ENCODE results near the gene MAP4K3. TPM values are rescaled to one million over a fixed set of nuclear protein-coding genes. Genes with fewer than 3 reads are reported as not detected.
"Not testable (repeated sequence)": the region's sequence is repeated elsewhere in the genome, so short reads cannot be mapped to it uniquely, and the experiment has no call there.

Gene MAP4K3
- total RNA-seq, 2 experiments from 2014 or later: 8.3 to 9.5 TPM

GRCh38 chr2:39326644-39327043 is 110.4 kb downstream of the MAP4K3 start:
- ChIA-PET CTCF (no interaction called here), POLR2A (no interaction called here)

- POLR2A ChIA-PET: no interaction called here
- CTCF ChIA-PET: no interaction called here
Measured at GRCh38 chr2:39325966-39326365, 111.1 kb downstream of the MAP4K3 start.

GRCh38 chr2:39321056-39322035 is 115.7 kb downstream of the MAP4K3 start:
- POLR2A ChIA-PET: not testable (repeated sequence)
- CTCF ChIA-PET: interaction anchor here (0.6 kb wide), 1 partner anchor 44 kb away, joined by 5 read pairs; no protein-coding TSS in a partner anchor

GRCh38 chr2:39320162-39320561 is 116.9 kb downstream of the MAP4K3 start:
- ChIA-PET POLR2A (no interaction called here), CTCF (no interaction called here)

GRCh38 chr2:39313575-39313974 is 123.5 kb downstream of the MAP4K3 start:
- POLR2A ChIA-PET: no interaction called here
- CTCF ChIA-PET: no interaction called here

- ChIA-PET CTCF (no interaction called here), POLR2A (no interaction called here)
Measured at GRCh38 chr2:39311469-39311868, 125.6 kb downstream of the MAP4K3 start.

GRCh38 chr2:39308778-39309177 is 128.3 kb downstream of the MAP4K3 start:
- ChIA-PET POLR2A (no interaction called here), CTCF (no interaction called here)

- CTCF ChIA-PET: no interaction called here
Measured at GRCh38 chr2:39306626-39307025, 130.5 kb downstream of the MAP4K3 start.

GRCh38 chr2:39304729-39305128 is 132.4 kb downstream of the MAP4K3 start:
- CTCF ChIA-PET: no interaction called here
- POLR2A ChIA-PET: no interaction called here

More at GRCh38 chr2:39306626-39307025, 130.5 kb downstream of the MAP4K3 start:
- POLR2A ChIA-PET: no interaction called here

- ChIA-PET CTCF (no interaction called here), POLR2A (no interaction called here)
Measured at GRCh38 chr2:39304200-39304599, 132.9 kb downstream of the MAP4K3 start.

- ChIA-PET POLR2A (no interaction called here), CTCF (no interaction called here)
Measured at GRCh38 chr2:39301352-39301751, 135.7 kb downstream of the MAP4K3 start.

- CTCF ChIA-PET: no interaction called here
- POLR2A ChIA-PET: no interaction called here
Measured at GRCh38 chr2:39300044-39300978, 136.8 kb downstream of the MAP4K3 start.

GRCh38 chr2:39290433-39290832 is 146.7 kb downstream of the MAP4K3 start:
- POLR2A ChIA-PET: no interaction called here
- CTCF ChIA-PET: interaction anchor here (0.6 kb wide), 1 partner anchor 184 kb away, joined by 3 read pairs; no protein-coding TSS in a partner anchor

- POLR2A ChIA-PET: no interaction called here
- CTCF ChIA-PET: no interaction called here
Measured at GRCh38 chr2:39289609-39290008, 147.5 kb downstream of the MAP4K3 start.

GRCh38 chr2:39283561-39283960 is 153.5 kb downstream of the MAP4K3 start:
- CTCF ChIA-PET: no interaction called here

GRCh38 chr2:39281391-39281790 is 155.7 kb downstream of the MAP4K3 start:
- ChIA-PET POLR2A (no interaction called here), CTCF (no interaction called here)

More at GRCh38 chr2:39283561-39283960, 153.5 kb downstream of the MAP4K3 start:
- POLR2A ChIA-PET: no interaction called here

GRCh38 chr2:39275016-39275415 is 162.1 kb downstream of the MAP4K3 start:
- CTCF ChIA-PET: no interaction called here
- POLR2A ChIA-PET: no interaction called here

- CTCF ChIA-PET: no interaction called here
Measured at GRCh38 chr2:39269941-39270340, 167.1 kb downstream of the MAP4K3 start.

GRCh38 chr2:39266916-39267434 is 170.1 kb downstream of the MAP4K3 start:
- CTCF ChIA-PET: no interaction called here
- POLR2A ChIA-PET: no interaction called here

More at GRCh38 chr2:39269941-39270340, 167.1 kb downstream of the MAP4K3 start:
- POLR2A ChIA-PET: interaction anchor here (0.6 to 0.7 kb wide), 2 partner anchors 146 to 153 kb away, joined by 5 to 8 read pairs; no protein-coding TSS in a partner anchor

- POLR2A ChIA-PET: no interaction called here
- CTCF ChIA-PET: no interaction called here
Measured at GRCh38 chr2:39266139-39266805, 170.8 kb downstream of the MAP4K3 start.
